GM12892 (cell line): ENCODE data around the gene MED7.

Experiments used
- POLR2A ChIP-seq: IDR thresholded peaks from 2 replicates; pipeline ENCODE4 v1.6.1; 2011; ENCODE audit warnings: low read depth, low read length, control low read depth
- POLR2AphosphoS5 ChIP-seq: IDR thresholded peaks from 2 replicates; pipeline ENCODE4 v1.6.1; 2011; ENCODE audit warnings: low read depth, low read length, control low read depth
- TAF1 ChIP-seq: IDR thresholded peaks from 2 replicates; pipeline ENCODE4 v1.6.1; 2011; ENCODE audit warnings: low read depth, mild to moderate bottlenecking, control low read depth, low read length, borderline replicate concordance

DNA sequence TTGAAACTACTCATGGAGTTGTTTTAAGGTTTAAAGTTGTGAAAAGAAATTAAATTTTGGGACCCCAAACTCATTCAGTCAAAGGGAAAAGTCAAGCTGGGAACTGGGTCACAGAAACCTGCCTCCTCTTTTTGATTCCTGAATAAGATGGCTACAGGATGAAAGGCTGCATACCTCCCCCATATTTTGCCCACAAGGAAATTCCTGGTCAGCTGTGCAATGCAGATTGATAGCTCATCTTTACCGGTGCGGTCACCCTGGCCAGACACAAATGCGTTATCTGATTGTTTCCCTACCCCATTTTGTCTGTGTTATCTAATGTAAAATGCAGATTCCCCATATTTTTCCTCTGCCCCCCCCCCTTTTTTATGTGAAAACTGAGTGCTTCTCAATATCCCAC is 35.2 kb downstream of the MED7 start:
- TF ChIP-seq POLR2AphosphoS5 (no peak), POLR2A (no peak), TAF1 (no peak)
